Keratinocyte (primary cell): ENCODE measurements around the gene ARSK. TPM values are rescaled to one million over a fixed set of nuclear protein-coding genes. Genes with fewer than 3 reads are reported as not detected.

ENCODE experiments used
- DNase-seq: peaks from one replicate; pipeline ENCODE4 v3.0.0-alpha.2; 2011; ENCODE audit warnings: low read depth, missing footprints, low spot score
- FAIRE-seq: peaks from 2 replicates; lab custom pipeline; 2011; peaks lifted over from hg19 to GRCh38; lab: Jason Lieb, UNC
- H2AFZ ChIP-seq: 2 replicates; pipeline ENCODE4 v1.6.0; 2012; ENCODE audit warnings: low read length, control low read depth, inconsistent platforms; ENCODE audit not compliant: control insufficient read depth
- H3K27ac ChIP-seq: 2 replicates; pipeline ENCODE4 v1.5.1; 2011; ENCODE audit warnings: low read length; ENCODE audit not compliant: control insufficient read depth, insufficient read depth
- H3K27me3 ChIP-seq: 3 replicates; pipeline ENCODE4 v1.6.0; 2011; ENCODE audit warnings: low read length; ENCODE audit not compliant: control insufficient read depth, insufficient read depth; ENCODE audit errors: extremely low read depth
- H3K36me3 ChIP-seq, 2 experiments: 2 replicates in 1 of 2; 3 replicates in 1 of 2; pipeline ENCODE4 v1.5.1; 2011; ENCODE audit warnings: low read length in 2 of 2, mild to moderate bottlenecking in 1 of 2; ENCODE audit not compliant: control insufficient read depth in 2 of 2, insufficient read depth in 2 of 2; ENCODE audit errors: extremely low read depth in 1 of 2
- H3K4me1 ChIP-seq: 3 replicates; pipeline ENCODE4 v1.5.1; 2011; ENCODE audit warnings: low read length; ENCODE audit not compliant: control insufficient read depth, insufficient read depth; ENCODE audit errors: extremely low read depth
- H3K4me2 ChIP-seq: 3 replicates; pipeline ENCODE4 v1.6.0; 2011; ENCODE audit warnings: low read depth, low read length; ENCODE audit not compliant: control insufficient read depth, insufficient read depth; ENCODE audit errors: extremely low read depth
- H3K4me3 ChIP-seq, 3 experiments: fragments of 200-600 bp in 1 of 3; sonication (generic) in 1 of 3; 2 replicates in 2 of 3; 3 replicates in 1 of 3; pipeline ENCODE4 v1.5.1; 2011 to 2016; ENCODE audit warnings: low read length in 3 of 3, mild to moderate bottlenecking in 3 of 3, control low read depth in 2 of 3, inconsistent platforms in 1 of 3, low read depth in 1 of 3, mixed read lengths in 1 of 3, mixed run types in 1 of 3, moderate library complexity in 1 of 3; ENCODE audit not compliant: control insufficient read depth in 2 of 3, insufficient read depth in 2 of 3; ENCODE audit errors: extremely low read depth in 1 of 3
- H3K79me2 ChIP-seq: 2 replicates; pipeline ENCODE4 v1.6.0; 2012; ENCODE audit warnings: low read length; ENCODE audit not compliant: control insufficient read depth, insufficient read depth
- H3K9ac ChIP-seq: 3 replicates; pipeline ENCODE4 v1.6.0; 2011; ENCODE audit warnings: low read length; ENCODE audit not compliant: control insufficient read depth, insufficient read depth; ENCODE audit errors: extremely low read depth
- H3K9me1 ChIP-seq: 3 replicates; pipeline ENCODE4 v1.6.0; 2011; ENCODE audit warnings: low read length; ENCODE audit not compliant: control insufficient read depth, insufficient read depth; ENCODE audit errors: extremely low read depth
- H3K9me3 ChIP-seq: 2 replicates; pipeline ENCODE4 v1.5.1; 2012; ENCODE audit warnings: low read depth, low read length; ENCODE audit not compliant: control insufficient read depth
- H4K20me1 ChIP-seq: 3 replicates; pipeline ENCODE4 v1.6.0; 2011; ENCODE audit warnings: low read length; ENCODE audit not compliant: control insufficient read depth, insufficient read depth; ENCODE audit errors: extremely low read depth
- EZH2 ChIP-seq: IDR thresholded peaks from one replicate; pipeline ENCODE4 v1.6.1; 2012; ENCODE audit warnings: inconsistent platforms, mild to moderate bottlenecking, low read length, moderate library complexity
- dilution Hi-C: fragments of 300-500 bp; cut with MboI; formaldehyde crosslinking; loops from one replicate; pipeline ENCODE4 v1.7.0; 2020; ENCODE audit warnings: low sequenced_read_pairs; ENCODE audit not compliant: extremely low pct_ligation_motif_present
- polyA plus RNA-seq, 5 experiments: library from polyadenylated mRNA; depleted of rRNA in 3 of 5; stranded (reverse) in 3 of 5; stranded (forward) in 1 of 5; unstranded in 1 of 5; fragments of >200 nt; gene quantifications; 1 replicate in 1 of 5; 2 replicates in 3 of 5; 3 replicates in 1 of 5; pipeline versions ENCODE4 v1.2.1 to v1.2.3, GENCODE V29; 2011 to 2012; ENCODE audit warnings: missing spikeins in 2 of 5, low read depth in 1 of 5, low replicate concordance in 1 of 5
- TF ChIP-seq, protein P1 (sequence below), 3 experiments: IDR thresholded peaks in 1 of 3; conservative IDR thresholded peaks in 1 of 3; optimal IDR thresholded peaks in 1 of 3; 2 replicates in 2 of 3; 3 replicates in 1 of 3; pipeline versions ENCODE3 to v1.5.1; 2011; ENCODE audit warnings: low read length in 3 of 3, mild to moderate bottlenecking in 3 of 3, moderate library complexity in 2 of 3, control low read depth in 1 of 3, inconsistent platforms in 1 of 3; ENCODE audit not compliant: insufficient read depth in 2 of 3; ENCODE audit errors: extremely low read depth in 1 of 3

Gene ARSK
- polyA plus RNA-seq, 1 donor (not counting 4 experiments of a cell fraction or from before 2014, with no cell fraction given) = 9.3 TPM

DNA sequence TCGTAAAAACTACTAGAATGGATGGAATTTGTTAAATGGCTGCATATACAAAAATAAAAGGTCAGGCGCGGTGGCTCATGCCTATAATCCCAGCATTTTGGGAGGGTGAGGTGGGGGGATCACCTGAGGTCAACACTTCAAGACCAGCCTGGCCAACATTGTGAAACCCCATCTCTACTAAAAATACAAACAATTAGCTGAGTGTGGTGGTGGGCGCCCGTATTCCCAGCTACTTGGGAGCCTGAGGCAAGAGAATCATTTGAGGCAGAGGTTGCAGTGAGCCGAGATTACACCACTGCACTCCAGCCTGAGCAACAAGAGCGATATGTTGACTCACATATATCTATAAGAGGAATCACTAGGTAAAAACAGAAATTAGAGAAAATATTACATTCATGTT lies 55.6 kb downstream of the ARSK start:
- dilution Hi-C loops = no loop called here
- DNase-seq (no peak), FAIRE-seq (no peak)
- TF ChIP-seq, protein P1, sequence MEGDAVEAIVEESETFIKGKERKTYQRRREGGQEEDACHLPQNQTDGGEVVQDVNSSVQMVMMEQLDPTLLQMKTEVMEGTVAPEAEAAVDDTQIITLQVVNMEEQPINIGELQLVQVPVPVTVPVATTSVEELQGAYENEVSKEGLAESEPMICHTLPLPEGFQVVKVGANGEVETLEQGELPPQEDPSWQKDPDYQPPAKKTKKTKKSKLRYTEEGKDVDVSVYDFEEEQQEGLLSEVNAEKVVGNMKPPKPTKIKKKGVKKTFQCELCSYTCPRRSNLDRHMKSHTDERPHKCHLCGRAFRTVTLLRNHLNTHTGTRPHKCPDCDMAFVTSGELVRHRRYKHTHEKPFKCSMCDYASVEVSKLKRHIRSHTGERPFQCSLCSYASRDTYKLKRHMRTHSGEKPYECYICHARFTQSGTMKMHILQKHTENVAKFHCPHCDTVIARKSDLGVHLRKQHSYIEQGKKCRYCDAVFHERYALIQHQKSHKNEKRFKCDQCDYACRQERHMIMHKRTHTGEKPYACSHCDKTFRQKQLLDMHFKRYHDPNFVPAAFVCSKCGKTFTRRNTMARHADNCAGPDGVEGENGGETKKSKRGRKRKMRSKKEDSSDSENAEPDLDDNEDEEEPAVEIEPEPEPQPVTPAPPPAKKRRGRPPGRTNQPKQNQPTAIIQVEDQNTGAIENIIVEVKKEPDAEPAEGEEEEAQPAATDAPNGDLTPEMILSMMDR (optimal IDR thresholded peaks at IDR 0.05 in 1 of 3, IDR thresholded peaks at IDR 0.05 in 1 of 3, conservative IDR thresholded peaks at IDR 0.05 in 1 of 3; ENCODE audit: extremely low read depth in 1 of 3, insufficient read depth in 2 of 3, low read length in 3 of 3) = no peak
- TF ChIP-seq EZH2 = no peak
- no peaks in the 10 kb centered on the region for H3K36me3 ChIP-seq
- no peak overlapping the region for H2AFZ ChIP-seq
- H3K4me2 ChIP-seq = no peak overlapping the region
- no peaks in the 10 kb centered on the region for H3K27me3 ChIP-seq
- H4K20me1 ChIP-seq = no peaks in the 10 kb centered on the region
- no peak overlapping the region for H3K9ac ChIP-seq
- H3K79me2 ChIP-seq = no peaks in the 10 kb centered on the region
- H3K27ac ChIP-seq = no peak overlapping the region
- H3K9me1 ChIP-seq = no peaks in the 10 kb centered on the region
- no peaks in the 10 kb centered on the region for H3K9me3 ChIP-seq
- no peak overlapping the region for H3K4me3 ChIP-seq
- no peaks in the 10 kb centered on the region for H3K4me1 ChIP-seq

DNA sequence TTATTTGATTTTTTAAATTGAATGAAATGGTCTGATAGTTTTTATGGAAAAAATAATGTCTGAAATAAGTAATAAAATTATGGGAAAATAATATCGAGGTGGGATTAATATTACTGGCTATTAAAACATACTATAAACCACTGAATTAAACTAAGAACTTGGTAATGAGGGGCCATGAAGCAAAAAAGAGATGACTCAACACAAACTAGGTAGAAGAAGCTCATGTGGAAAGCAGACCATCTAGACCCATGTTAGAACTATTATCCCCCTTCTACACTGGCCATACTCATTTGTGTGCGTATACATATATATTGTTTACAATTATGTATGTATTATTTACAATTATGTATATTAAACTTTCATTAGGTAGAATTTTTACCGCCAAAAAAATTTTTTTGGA lies 56.5 kb downstream of the ARSK start:
- TF ChIP-seq, protein P1 (optimal IDR thresholded peaks at IDR 0.05 in 1 of 3, IDR thresholded peaks at IDR 0.05 in 1 of 3, conservative IDR thresholded peaks at IDR 0.05 in 1 of 3; ENCODE audit: extremely low read depth in 1 of 3, insufficient read depth in 2 of 3, low read length in 3 of 3) = no peak
- TF ChIP-seq EZH2 = no peak
- H3K36me3 ChIP-seq = no peaks in the 10 kb centered on the region
- H3K9me1 ChIP-seq = no peaks in the 10 kb centered on the region
- H3K27me3 ChIP-seq = no peaks in the 10 kb centered on the region
- H3K9ac ChIP-seq = no peak overlapping the region
- H3K4me3 ChIP-seq = no peak overlapping the region
- H3K9me3 ChIP-seq = no peaks in the 10 kb centered on the region
- no peaks in the 10 kb centered on the region for H4K20me1 ChIP-seq
- peaks cover 1% of the 10 kb centered on the region for H3K4me1 ChIP-seq
- no peak overlapping the region for H3K27ac ChIP-seq
- H3K4me2 ChIP-seq = no peak overlapping the region
- no peak for DNase-seq
- H3K79me2 ChIP-seq = no peaks in the 10 kb centered on the region
- dilution Hi-C loops = no loop called here
- H2AFZ ChIP-seq = no peak overlapping the region
- FAIRE-seq = no peak
